Keratinocyte (primary cell): ENCODE measurements around the gene SCFD2. TPM values are rescaled to one million over a fixed set of nuclear protein-coding genes. Genes with fewer than 3 reads are reported as not detected.

Experiments used
- DNase-seq: peaks from one replicate; pipeline ENCODE4 v3.0.0-alpha.2; 2011; ENCODE audit warnings: low read depth, missing footprints, low spot score
- FAIRE-seq: peaks from 2 replicates; lab custom pipeline; 2011; peaks lifted over from hg19 to GRCh38; lab: Jason Lieb, UNC
- H2AFZ ChIP-seq: 2 replicates; pipeline ENCODE4 v1.6.0; 2012; ENCODE audit warnings: low read length, control low read depth, inconsistent platforms; ENCODE audit not compliant: control insufficient read depth
- H3K27ac ChIP-seq: 2 replicates; pipeline ENCODE4 v1.5.1; 2011; ENCODE audit warnings: low read length; ENCODE audit not compliant: control insufficient read depth, insufficient read depth
- H3K27me3 ChIP-seq: 3 replicates; pipeline ENCODE4 v1.6.0; 2011; ENCODE audit warnings: low read length; ENCODE audit not compliant: control insufficient read depth, insufficient read depth; ENCODE audit errors: extremely low read depth
- H3K36me3 ChIP-seq, 2 experiments: 2 replicates in 1 of 2; 3 replicates in 1 of 2; pipeline ENCODE4 v1.5.1; 2011; ENCODE audit warnings: low read length in 2 of 2, mild to moderate bottlenecking in 1 of 2; ENCODE audit not compliant: control insufficient read depth in 2 of 2, insufficient read depth in 2 of 2; ENCODE audit errors: extremely low read depth in 1 of 2
- H3K4me1 ChIP-seq: 3 replicates; pipeline ENCODE4 v1.5.1; 2011; ENCODE audit warnings: low read length; ENCODE audit not compliant: control insufficient read depth, insufficient read depth; ENCODE audit errors: extremely low read depth
- H3K4me2 ChIP-seq: 3 replicates; pipeline ENCODE4 v1.6.0; 2011; ENCODE audit warnings: low read depth, low read length; ENCODE audit not compliant: control insufficient read depth, insufficient read depth; ENCODE audit errors: extremely low read depth
- H3K4me3 ChIP-seq, 3 experiments: fragments of 200-600 bp in 1 of 3; sonication (generic) in 1 of 3; 2 replicates in 2 of 3; 3 replicates in 1 of 3; pipeline ENCODE4 v1.5.1; 2011 to 2016; ENCODE audit warnings: low read length in 3 of 3, mild to moderate bottlenecking in 3 of 3, control low read depth in 2 of 3, inconsistent platforms in 1 of 3, low read depth in 1 of 3, mixed read lengths in 1 of 3, mixed run types in 1 of 3, moderate library complexity in 1 of 3; ENCODE audit not compliant: control insufficient read depth in 2 of 3, insufficient read depth in 2 of 3; ENCODE audit errors: extremely low read depth in 1 of 3
- H3K79me2 ChIP-seq: 2 replicates; pipeline ENCODE4 v1.6.0; 2012; ENCODE audit warnings: low read length; ENCODE audit not compliant: control insufficient read depth, insufficient read depth
- H3K9ac ChIP-seq: 3 replicates; pipeline ENCODE4 v1.6.0; 2011; ENCODE audit warnings: low read length; ENCODE audit not compliant: control insufficient read depth, insufficient read depth; ENCODE audit errors: extremely low read depth
- H3K9me1 ChIP-seq: 3 replicates; pipeline ENCODE4 v1.6.0; 2011; ENCODE audit warnings: low read length; ENCODE audit not compliant: control insufficient read depth, insufficient read depth; ENCODE audit errors: extremely low read depth
- H3K9me3 ChIP-seq: 2 replicates; pipeline ENCODE4 v1.5.1; 2012; ENCODE audit warnings: low read depth, low read length; ENCODE audit not compliant: control insufficient read depth
- H4K20me1 ChIP-seq: 3 replicates; pipeline ENCODE4 v1.6.0; 2011; ENCODE audit warnings: low read length; ENCODE audit not compliant: control insufficient read depth, insufficient read depth; ENCODE audit errors: extremely low read depth
- EZH2 ChIP-seq: IDR thresholded peaks from one replicate; pipeline ENCODE4 v1.6.1; 2012; ENCODE audit warnings: inconsistent platforms, mild to moderate bottlenecking, low read length, moderate library complexity
- dilution Hi-C: fragments of 300-500 bp; cut with MboI; formaldehyde crosslinking; loops from one replicate; pipeline ENCODE4 v1.7.0; 2020; ENCODE audit warnings: low sequenced_read_pairs; ENCODE audit not compliant: extremely low pct_ligation_motif_present
- polyA plus RNA-seq, 5 experiments: library from polyadenylated mRNA; depleted of rRNA in 3 of 5; stranded (reverse) in 3 of 5; stranded (forward) in 1 of 5; unstranded in 1 of 5; fragments of >200 nt; gene quantifications; 1 replicate in 1 of 5; 2 replicates in 3 of 5; 3 replicates in 1 of 5; pipeline versions ENCODE4 v1.2.1 to v1.2.3, GENCODE V29; 2011 to 2012; ENCODE audit warnings: missing spikeins in 2 of 5, low read depth in 1 of 5, low replicate concordance in 1 of 5
- TF ChIP-seq, protein P1 (sequence below), 3 experiments: IDR thresholded peaks in 1 of 3; conservative IDR thresholded peaks in 1 of 3; optimal IDR thresholded peaks in 1 of 3; 2 replicates in 2 of 3; 3 replicates in 1 of 3; pipeline versions ENCODE3 to v1.5.1; 2011; ENCODE audit warnings: low read length in 3 of 3, mild to moderate bottlenecking in 3 of 3, moderate library complexity in 2 of 3, control low read depth in 1 of 3, inconsistent platforms in 1 of 3; ENCODE audit not compliant: insufficient read depth in 2 of 3; ENCODE audit errors: extremely low read depth in 1 of 3

Gene SCFD2
- polyA plus RNA-seq, 1 donor (not counting 4 experiments of a cell fraction or from before 2014, with no cell fraction given): 13.9 TPM

DNA sequence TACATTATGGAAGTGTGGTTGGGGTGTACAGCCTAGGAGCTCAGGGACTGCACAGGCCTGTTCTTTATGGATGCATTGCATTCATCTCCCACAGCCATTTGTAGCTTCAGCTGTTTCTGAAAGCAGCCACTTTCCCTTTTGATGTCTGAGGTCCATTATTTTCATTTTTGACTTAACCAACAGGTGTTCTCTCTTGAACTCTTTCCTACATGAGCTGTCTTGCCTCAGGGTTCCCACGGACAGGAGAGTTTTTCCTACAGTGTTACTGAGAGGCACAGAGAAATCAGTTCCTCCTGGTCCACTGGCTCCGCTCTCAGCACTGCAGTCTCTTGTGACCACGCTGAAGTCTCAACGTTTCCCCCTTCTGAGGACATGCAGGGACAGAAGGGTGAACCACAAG, 416.5 kb downstream of the SCFD2 start:
- Histone ChIP-seq H3K36me3 (no peaks in the 10 kb centered on the region), H3K27ac (no peak overlapping the region), H3K4me2 (no peak overlapping the region), H3K9me3 (no peaks in the 10 kb centered on the region), H4K20me1 (no peaks in the 10 kb centered on the region), H3K9me1 (no peaks in the 10 kb centered on the region), H3K4me3 (no peak overlapping the region), H3K27me3 (no peaks in the 10 kb centered on the region), H2AFZ (no peak overlapping the region), H3K4me1 (peaks cover 2% of the 10 kb centered on the region), H3K79me2 (no peaks in the 10 kb centered on the region), H3K9ac (no peak overlapping the region)
- no peak for TF ChIP-seq EZH2
- TF ChIP-seq, protein P1, sequence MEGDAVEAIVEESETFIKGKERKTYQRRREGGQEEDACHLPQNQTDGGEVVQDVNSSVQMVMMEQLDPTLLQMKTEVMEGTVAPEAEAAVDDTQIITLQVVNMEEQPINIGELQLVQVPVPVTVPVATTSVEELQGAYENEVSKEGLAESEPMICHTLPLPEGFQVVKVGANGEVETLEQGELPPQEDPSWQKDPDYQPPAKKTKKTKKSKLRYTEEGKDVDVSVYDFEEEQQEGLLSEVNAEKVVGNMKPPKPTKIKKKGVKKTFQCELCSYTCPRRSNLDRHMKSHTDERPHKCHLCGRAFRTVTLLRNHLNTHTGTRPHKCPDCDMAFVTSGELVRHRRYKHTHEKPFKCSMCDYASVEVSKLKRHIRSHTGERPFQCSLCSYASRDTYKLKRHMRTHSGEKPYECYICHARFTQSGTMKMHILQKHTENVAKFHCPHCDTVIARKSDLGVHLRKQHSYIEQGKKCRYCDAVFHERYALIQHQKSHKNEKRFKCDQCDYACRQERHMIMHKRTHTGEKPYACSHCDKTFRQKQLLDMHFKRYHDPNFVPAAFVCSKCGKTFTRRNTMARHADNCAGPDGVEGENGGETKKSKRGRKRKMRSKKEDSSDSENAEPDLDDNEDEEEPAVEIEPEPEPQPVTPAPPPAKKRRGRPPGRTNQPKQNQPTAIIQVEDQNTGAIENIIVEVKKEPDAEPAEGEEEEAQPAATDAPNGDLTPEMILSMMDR (optimal IDR thresholded peaks at IDR 0.05 in 1 of 3, IDR thresholded peaks at IDR 0.05 in 1 of 3, conservative IDR thresholded peaks at IDR 0.05 in 1 of 3; ENCODE audit: extremely low read depth in 1 of 3, insufficient read depth in 2 of 3, low read length in 3 of 3): no peak
- DNase-seq (no peak), FAIRE-seq (peak; percentile 57)
- dilution Hi-C loops: no loop called here

DNA sequence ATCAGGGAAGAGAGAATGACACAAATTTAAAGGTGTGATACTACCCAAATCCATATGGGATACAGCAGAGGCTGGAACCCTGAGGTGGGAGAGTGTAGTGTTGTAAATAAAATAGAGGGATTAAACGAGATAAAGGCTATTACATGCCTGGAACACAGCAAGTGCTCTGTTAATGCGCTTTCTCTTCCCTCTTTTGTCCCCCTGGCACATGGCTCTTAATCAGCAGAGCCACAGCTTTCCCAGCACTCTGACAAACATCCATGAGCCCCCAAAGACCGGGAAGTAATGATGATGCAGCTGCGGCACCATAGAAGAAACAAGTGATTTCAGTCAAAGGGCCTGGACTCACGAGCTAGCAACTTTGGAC, 417.8 kb downstream of the SCFD2 start:
- DNase-seq: no peak
- H3K27ac ChIP-seq: no peak overlapping the region
- no peaks in the 10 kb centered on the region for H3K9me1 ChIP-seq
- H3K4me3 ChIP-seq: no peak overlapping the region
- dilution Hi-C loops: no loop called here
- no peaks in the 10 kb centered on the region for H3K36me3 ChIP-seq
- no peaks in the 10 kb centered on the region for H3K79me2 ChIP-seq
- H3K9me3 ChIP-seq: no peaks in the 10 kb centered on the region
- H4K20me1 ChIP-seq: no peaks in the 10 kb centered on the region
- H3K4me1 ChIP-seq: peaks cover 2% of the 10 kb centered on the region
- H3K27me3 ChIP-seq: no peaks in the 10 kb centered on the region
- no peak overlapping the region for H3K9ac ChIP-seq
- no peak overlapping the region for H2AFZ ChIP-seq
- TF ChIP-seq EZH2: no peak
- TF ChIP-seq, protein P1 (optimal IDR thresholded peaks at IDR 0.05 in 1 of 3, IDR thresholded peaks at IDR 0.05 in 1 of 3, conservative IDR thresholded peaks at IDR 0.05 in 1 of 3; ENCODE audit: extremely low read depth in 1 of 3, insufficient read depth in 2 of 3, low read length in 3 of 3): no peak
- no peak overlapping the region for H3K4me2 ChIP-seq
- no peak for FAIRE-seq
